ENCODE data around the gene OR9A2.

DNA sequence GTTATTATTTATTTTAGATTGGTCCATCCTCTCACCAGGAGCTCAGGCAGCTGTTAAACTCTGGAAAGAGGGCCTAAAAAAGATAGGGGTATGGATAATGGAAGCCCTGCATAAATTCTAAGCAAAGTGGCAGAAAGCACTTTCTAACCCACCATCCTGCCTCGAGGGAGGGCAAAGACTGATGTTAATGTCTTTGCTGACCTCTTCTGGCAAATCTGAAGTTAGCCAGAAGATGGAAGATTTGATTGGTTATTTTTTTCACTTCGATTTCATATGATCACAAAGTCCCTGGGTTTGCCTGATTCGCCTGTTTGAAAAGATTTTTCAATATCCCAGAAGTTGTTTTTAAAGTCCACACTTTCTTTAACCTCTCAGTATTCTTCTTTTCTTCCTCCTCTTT lies 24.8 kb downstream of the OR9A2 start:
- TF ChIP-seq, protein P1, sequence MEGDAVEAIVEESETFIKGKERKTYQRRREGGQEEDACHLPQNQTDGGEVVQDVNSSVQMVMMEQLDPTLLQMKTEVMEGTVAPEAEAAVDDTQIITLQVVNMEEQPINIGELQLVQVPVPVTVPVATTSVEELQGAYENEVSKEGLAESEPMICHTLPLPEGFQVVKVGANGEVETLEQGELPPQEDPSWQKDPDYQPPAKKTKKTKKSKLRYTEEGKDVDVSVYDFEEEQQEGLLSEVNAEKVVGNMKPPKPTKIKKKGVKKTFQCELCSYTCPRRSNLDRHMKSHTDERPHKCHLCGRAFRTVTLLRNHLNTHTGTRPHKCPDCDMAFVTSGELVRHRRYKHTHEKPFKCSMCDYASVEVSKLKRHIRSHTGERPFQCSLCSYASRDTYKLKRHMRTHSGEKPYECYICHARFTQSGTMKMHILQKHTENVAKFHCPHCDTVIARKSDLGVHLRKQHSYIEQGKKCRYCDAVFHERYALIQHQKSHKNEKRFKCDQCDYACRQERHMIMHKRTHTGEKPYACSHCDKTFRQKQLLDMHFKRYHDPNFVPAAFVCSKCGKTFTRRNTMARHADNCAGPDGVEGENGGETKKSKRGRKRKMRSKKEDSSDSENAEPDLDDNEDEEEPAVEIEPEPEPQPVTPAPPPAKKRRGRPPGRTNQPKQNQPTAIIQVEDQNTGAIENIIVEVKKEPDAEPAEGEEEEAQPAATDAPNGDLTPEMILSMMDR (IDR thresholded peaks at IDR 0.05; ENCODE audit: low read depth, low read length, missing input control), result no peak
- no peak for TF ChIP-seq YY1 (IDR thresholded peaks at IDR 0.05)
- no peak for TF ChIP-seq FOXA1 (IDR thresholded peaks at IDR 0.05)
- no peak for TF ChIP-seq JUND (IDR thresholded peaks at IDR 0.05)
- TF ChIP-seq, protein P2, sequence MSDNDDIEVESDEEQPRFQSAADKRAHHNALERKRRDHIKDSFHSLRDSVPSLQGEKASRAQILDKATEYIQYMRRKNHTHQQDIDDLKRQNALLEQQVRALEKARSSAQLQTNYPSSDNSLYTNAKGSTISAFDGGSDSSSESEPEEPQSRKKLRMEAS (IDR thresholded peaks at IDR 0.05), result no peak
- TF ChIP-seq, protein P3, sequence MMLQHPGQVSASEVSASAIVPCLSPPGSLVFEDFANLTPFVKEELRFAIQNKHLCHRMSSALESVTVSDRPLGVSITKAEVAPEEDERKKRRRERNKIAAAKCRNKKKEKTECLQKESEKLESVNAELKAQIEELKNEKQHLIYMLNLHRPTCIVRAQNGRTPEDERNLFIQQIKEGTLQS (IDR thresholded peaks at IDR 0.05), result no peak
- no peak for TF ChIP-seq HNF4A (conservative IDR thresholded peaks at IDR 0.05)
- TF ChIP-seq, protein P4, sequence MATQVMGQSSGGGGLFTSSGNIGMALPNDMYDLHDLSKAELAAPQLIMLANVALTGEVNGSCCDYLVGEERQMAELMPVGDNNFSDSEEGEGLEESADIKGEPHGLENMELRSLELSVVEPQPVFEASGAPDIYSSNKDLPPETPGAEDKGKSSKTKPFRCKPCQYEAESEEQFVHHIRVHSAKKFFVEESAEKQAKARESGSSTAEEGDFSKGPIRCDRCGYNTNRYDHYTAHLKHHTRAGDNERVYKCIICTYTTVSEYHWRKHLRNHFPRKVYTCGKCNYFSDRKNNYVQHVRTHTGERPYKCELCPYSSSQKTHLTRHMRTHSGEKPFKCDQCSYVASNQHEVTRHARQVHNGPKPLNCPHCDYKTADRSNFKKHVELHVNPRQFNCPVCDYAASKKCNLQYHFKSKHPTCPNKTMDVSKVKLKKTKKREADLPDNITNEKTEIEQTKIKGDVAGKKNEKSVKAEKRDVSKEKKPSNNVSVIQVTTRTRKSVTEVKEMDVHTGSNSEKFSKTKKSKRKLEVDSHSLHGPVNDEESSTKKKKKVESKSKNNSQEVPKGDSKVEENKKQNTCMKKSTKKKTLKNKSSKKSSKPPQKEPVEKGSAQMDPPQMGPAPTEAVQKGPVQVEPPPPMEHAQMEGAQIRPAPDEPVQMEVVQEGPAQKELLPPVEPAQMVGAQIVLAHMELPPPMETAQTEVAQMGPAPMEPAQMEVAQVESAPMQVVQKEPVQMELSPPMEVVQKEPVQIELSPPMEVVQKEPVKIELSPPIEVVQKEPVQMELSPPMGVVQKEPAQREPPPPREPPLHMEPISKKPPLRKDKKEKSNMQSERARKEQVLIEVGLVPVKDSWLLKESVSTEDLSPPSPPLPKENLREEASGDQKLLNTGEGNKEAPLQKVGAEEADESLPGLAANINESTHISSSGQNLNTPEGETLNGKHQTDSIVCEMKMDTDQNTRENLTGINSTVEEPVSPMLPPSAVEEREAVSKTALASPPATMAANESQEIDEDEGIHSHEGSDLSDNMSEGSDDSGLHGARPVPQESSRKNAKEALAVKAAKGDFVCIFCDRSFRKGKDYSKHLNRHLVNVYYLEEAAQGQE (IDR thresholded peaks at IDR 0.05), result no peak

Data from liver (tissue), 3 donors.